ENCODE data around the gene PLEKHM2. TPM values are rescaled to one million over a fixed set of nuclear protein-coding genes. Genes with fewer than 3 reads are reported as not detected.

Gene PLEKHM2
- total and polyA plus RNA-seq, 2 of the 4 experiments (the other 2 are of a cell fraction): 24.7 to 48.0 TPM

DNA sequence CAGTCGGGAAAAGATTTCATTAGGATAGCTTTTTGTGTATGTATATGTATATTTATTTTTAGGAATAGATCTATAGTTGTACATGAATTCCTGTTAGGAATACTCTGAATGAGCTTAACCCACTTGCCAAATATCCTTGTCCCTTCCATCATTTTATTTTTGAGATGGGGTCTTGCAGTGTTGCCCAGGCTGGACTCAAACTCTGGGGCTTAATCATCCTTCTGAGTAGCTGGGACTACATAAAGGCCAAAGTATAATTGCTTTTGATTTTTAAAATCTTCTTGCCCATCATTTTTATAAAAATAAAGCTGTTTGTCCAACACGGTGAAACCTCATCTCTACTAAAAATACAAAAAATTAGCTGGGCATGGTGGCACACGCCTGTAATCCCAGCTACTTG, 20.2 kb upstream of the PLEKHM2 start:
- no peak overlapping the region for H3K4ac ChIP-seq (ENCODE audit: low read depth, low read length)
- no peak overlapping the region for H4K5ac ChIP-seq (ENCODE audit: low read depth, low read length)
- peaks cover 3% of the 10 kb centered on the region; the same call in 1 of the 2 replicates for H3K9me1 ChIP-seq (ENCODE audit: insufficient read depth, low read length)
- intact Hi-C loops (cut with micrococcal nuclease): loop anchor here (5.0 kb wide), 1 partner anchor 37 kb away; no protein-coding TSS in a partner anchor
- H3K9me3 ChIP-seq (ENCODE audit: control insufficient read depth, insufficient read depth, low read length): no peaks in the 10 kb centered on the region
- no CpG with 5 or more reads among the region's 3 CpGs for WGBS, 2 experiments (ENCODE audit: extremely low coverage in 2 of 2, insufficient read length in 1 of 2)
- no peak overlapping the region for H2BK20ac ChIP-seq (ENCODE audit: low read depth, low read length)
- no peak overlapping the region for H2BK5ac ChIP-seq (ENCODE audit: low read depth, low read length, poor library complexity, severe bottlenecking)
- H3K36me3 ChIP-seq (ENCODE audit: control insufficient read depth, insufficient read depth, low read length): peaks cover 9% of the 10 kb centered on the region
- no peak overlapping the region for H3K56ac ChIP-seq (ENCODE audit: extremely low read depth, insufficient read depth, low read length)
- H3K27ac ChIP-seq (ENCODE audit: insufficient read depth, low read length): no peak overlapping the region
- ATAC-seq (ENCODE audit: low read depth) (no peak), DNase-seq (no peak)
- CTCF ChIA-PET: no interaction called here
- H4K8ac ChIP-seq (ENCODE audit: low read depth in 2 of 2, low read length in 2 of 2): no peak overlapping the region
- H3K14ac ChIP-seq (replicated peaks; ENCODE audit: low read depth, low read length): no peak overlapping the region
- POLR2A ChIA-PET (ENCODE audit: unreplicated experiment): no interaction called here
- H3K4me1 ChIP-seq (ENCODE audit: control insufficient read depth, insufficient read depth, low read length): no peaks in the 10 kb centered on the region
- no peak overlapping the region for H2AK9ac ChIP-seq (replicated peaks; ENCODE audit: low read depth, low read length, poor library complexity)
- dilution Hi-C loops (cut with HindIII; ENCODE audit: low sequenced_read_pairs, unreplicated experiment): no loop called here
- no peak overlapping the region for H3K4me2 ChIP-seq (ENCODE audit: low read depth, low read length)
- H2BK15ac ChIP-seq (ENCODE audit: low read depth, low read length): no peak overlapping the region
- no TSS peak for BruUV-seq (replicated peaks)
- no peak overlapping the region for H3K18ac ChIP-seq (ENCODE audit: low read depth, low read length)
- no peaks in the 10 kb centered on the region for H3K27me3 ChIP-seq (ENCODE audit: control insufficient read depth, insufficient read depth, low read length)
- no peak overlapping the region for H2BK120ac ChIP-seq (ENCODE audit: low read depth, low read length)
- no peak overlapping the region for H3K4me3 ChIP-seq (ENCODE audit: insufficient read depth, low read depth, low read length)
- no peak overlapping the region for H2AK5ac ChIP-seq (ENCODE audit: low read depth, low read length)
- TF ChIP-seq NFE2L2 (IDR thresholded peaks at IDR 0.05; ENCODE audit: low read depth, low read length): no peak
- no peak for TF ChIP-seq BHLHE40 (IDR thresholded peaks at IDR 0.05; ENCODE audit: low read depth, low read length)
- TF ChIP-seq RCOR1 (IDR thresholded peaks at IDR 0.05; ENCODE audit: insufficient replicate concordance, low read length): no peak
- TF ChIP-seq CHD1 (IDR thresholded peaks at IDR 0.05; ENCODE audit: low read depth, low read length): no peak
- no peak for TF ChIP-seq SMC3 (IDR thresholded peaks at IDR 0.05; ENCODE audit: low read depth, low read length)
- no peak for TF ChIP-seq MAZ (IDR thresholded peaks at IDR 0.05; ENCODE audit: borderline replicate concordance, low read depth, low read length)
- no peak for TF ChIP-seq USF2 (IDR thresholded peaks at IDR 0.05; ENCODE audit: low read depth, low read length)
- TF ChIP-seq MXI1 (IDR thresholded peaks at IDR 0.05; ENCODE audit: borderline replicate concordance, low read depth, low read length): no peak
- H2AFZ ChIP-seq (replicated peaks; ENCODE audit: low read length, poor library complexity): no peak overlapping the region
- H3K79me1 ChIP-seq (ENCODE audit: low read depth in 1 of 2, low read length in 2 of 2): peaks cover 20 to 25% of the 10 kb centered on the region in 2 experiments
- no peak overlapping the region for H3K23ac ChIP-seq (ENCODE audit: low read depth, low read length)
- no peak overlapping the region for H3K9ac ChIP-seq (ENCODE audit: low read depth, low read length)
- in situ Hi-C loops (cut with MboI; ENCODE audit: low sequenced_read_pairs): no loop called here
- no peak overlapping the region for H4K91ac ChIP-seq (ENCODE audit: insufficient read depth, low read depth, low read length)
- H4K20me1 ChIP-seq (ENCODE audit: insufficient read depth, low read length): no peaks in the 10 kb centered on the region

Measured in IMR-90 (cell line).